SK-N-MC (cell line): ENCODE data around the gene GCLM.

ENCODE experiments used
- DNase-seq: peaks from one replicate; pipeline ENCODE4 v3.0.0-alpha.2; 2011; ENCODE audit warnings: low read depth, low spot score
- H3K27ac ChIP-seq: fragments of 200-600 bp; sonication (generic); 2 replicates; pipeline ENCODE4 v1.5.1; 2016; ENCODE audit warnings: mixed run types
- H3K36me3 ChIP-seq: fragments of 200-600 bp; sonication (generic); 2 replicates; pipeline ENCODE4 v1.6.1; 2017; ENCODE audit warnings: antibody characterized with exemption, low read length, mixed read lengths; ENCODE audit not compliant: insufficient read depth
- H3K4me3 ChIP-seq: fragments of 200-600 bp; sonication (generic); 2 replicates; pipeline ENCODE4 v1.5.1; 2016
- H3K9ac ChIP-seq: fragments of 200-600 bp; sonication (generic); 2 replicates; pipeline ENCODE4 v1.8.0; 2017; ENCODE audit warnings: mixed run types, mixed read lengths; ENCODE audit not compliant: insufficient read length
- H3K9me3 ChIP-seq: fragments of 200-600 bp; sonication (generic); 2 replicates; pipeline ENCODE4 v1.6.1; 2017; ENCODE audit warnings: low read depth, mild to moderate bottlenecking, antibody characterized with exemption, low read length, moderate library complexity, mixed read lengths
- EZH2 ChIP-seq: fragments of 200-600 bp; sonication (generic); IDR thresholded peaks from one replicate; pipeline ENCODE4 v1.6.1; 2017; ENCODE audit warnings: antibody characterized with exemption
- FOXP2 ChIP-seq: optimal IDR thresholded peaks from 2 replicates; pipeline ENCODE3; 2011; ENCODE audit warnings: mild to moderate bottlenecking, moderate library complexity; ENCODE audit not compliant: insufficient read depth; ENCODE audit errors: extremely low read length, control extremely low read depth
- POLR2AphosphoS5 ChIP-seq: IDR thresholded peaks from 2 replicates; pipeline ENCODE4 v1.6.1; 2012; ENCODE audit warnings: mild to moderate bottlenecking, low read depth, low read length, borderline replicate concordance

The GCLM gene

DNA sequence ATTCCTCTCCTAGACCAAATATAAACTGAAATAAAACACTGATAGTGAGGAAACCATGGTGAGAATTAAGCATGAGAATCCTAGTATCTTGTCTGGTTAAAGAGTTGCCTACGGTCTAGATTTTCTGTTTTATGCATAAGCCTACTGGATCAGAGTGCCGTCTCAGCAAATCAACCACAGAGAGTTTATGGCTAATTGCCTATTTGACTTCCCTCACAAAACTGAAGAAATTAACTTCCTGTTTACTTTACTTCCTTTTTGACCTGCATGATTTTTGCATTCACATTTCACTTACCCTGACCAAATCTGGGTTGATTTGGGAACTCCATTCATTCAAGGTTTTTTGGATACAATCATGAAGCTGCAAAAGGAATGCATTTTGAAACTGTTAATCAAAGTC, 5.0 kb downstream of the GCLM start:
- peak; percentile 78 for DNase-seq
- TF ChIP-seq POLR2AphosphoS5 (peak; percentile 53; the same call in 1 of the 2 replicates), FOXP2 (peak; percentile 28), EZH2 (no peak)
- Histone ChIP-seq H3K9ac (peak overlapping the region; percentile 40), H3K36me3 (peaks cover 8% of the 10 kb centered on the region), H3K27ac (peak overlapping the region; percentile 92), H3K4me3 (peak overlapping the region; percentile 67), H3K9me3 (no peaks in the 10 kb centered on the region)

DNA sequence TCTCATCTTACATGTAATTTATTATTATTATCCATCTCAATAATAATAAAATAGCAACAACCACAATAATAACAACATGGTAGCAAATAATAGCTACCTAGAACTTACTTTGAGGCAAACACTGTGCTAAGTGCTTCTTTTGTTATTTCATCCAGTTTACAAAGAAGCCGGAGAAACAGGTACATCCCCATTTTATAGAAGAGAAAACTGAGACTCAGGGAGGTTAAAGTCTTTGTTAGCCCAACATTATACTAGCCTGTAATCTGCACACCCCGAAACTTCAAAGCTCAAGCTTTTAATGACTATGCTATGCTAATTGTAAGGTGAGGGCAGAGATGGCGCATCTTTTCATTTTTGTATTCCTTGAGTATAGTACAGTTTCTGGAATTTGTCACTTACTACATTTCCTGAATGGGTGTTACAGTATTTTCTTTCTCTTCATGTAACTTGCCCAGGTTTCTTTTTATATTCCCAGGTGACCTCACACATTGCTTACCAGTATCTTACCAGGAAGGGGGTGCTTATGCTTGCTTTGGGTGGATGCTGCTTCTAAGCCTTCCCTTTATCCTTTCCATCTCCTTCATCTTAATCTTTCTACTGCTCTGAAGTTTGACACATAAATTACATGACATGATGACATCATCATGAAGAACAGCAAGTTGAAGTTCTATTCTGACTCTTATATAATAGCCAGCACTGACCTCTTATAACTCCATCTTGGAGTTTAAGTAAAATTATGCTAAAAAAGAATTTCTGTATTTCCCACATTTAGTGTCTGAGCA, 8.3 kb downstream of the GCLM start:
- H3K4me3 ChIP-seq: no peak overlapping the region
- TF ChIP-seq FOXP2 (no peak), POLR2AphosphoS5 (no peak), EZH2 (no peak)
- no peak overlapping the region for H3K27ac ChIP-seq
- no peak for DNase-seq
- H3K36me3 ChIP-seq: peaks cover 23% of the 10 kb centered on the region
- no peaks in the 10 kb centered on the region for H3K9me3 ChIP-seq
- H3K9ac ChIP-seq: no peak overlapping the region

DNA sequence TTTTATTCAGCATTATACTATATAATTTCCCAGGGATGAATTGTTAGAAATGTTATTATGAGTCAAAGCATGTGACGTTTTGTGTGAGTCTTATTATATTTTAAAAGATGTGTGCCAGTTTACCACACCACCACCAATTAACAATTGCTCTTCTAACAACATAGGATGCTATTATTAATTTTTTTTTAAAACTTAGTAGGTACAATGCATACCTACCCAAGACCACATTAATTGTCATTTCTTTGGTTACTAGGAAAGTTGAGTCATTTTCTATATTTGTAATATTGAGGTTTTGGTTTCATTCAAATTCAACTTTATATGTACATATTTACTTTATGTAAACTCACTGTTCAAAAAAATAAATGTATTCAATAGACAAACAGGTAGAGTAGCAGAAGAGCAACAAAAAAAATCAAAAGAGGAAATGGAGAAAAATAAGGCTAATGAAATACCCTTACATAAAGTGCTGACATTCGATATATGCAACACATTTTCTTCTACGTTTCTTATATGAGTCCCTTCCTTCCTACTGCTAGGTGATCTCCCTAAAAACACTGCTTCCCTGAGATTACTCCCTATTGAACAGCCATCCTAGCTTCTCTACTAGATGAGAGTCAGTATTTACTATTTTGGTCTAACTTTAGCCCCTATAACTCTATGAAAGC, 9.6 kb downstream of the GCLM start:
- TF ChIP-seq EZH2 (no peak), POLR2AphosphoS5 (no peak), FOXP2 (no peak)
- DNase-seq: no peak
- no peak overlapping the region for H3K4me3 ChIP-seq
- no peak overlapping the region for H3K9ac ChIP-seq
- H3K9me3 ChIP-seq: no peaks in the 10 kb centered on the region
- peaks cover 23% of the 10 kb centered on the region for H3K36me3 ChIP-seq
- H3K27ac ChIP-seq: no peak overlapping the region

DNA sequence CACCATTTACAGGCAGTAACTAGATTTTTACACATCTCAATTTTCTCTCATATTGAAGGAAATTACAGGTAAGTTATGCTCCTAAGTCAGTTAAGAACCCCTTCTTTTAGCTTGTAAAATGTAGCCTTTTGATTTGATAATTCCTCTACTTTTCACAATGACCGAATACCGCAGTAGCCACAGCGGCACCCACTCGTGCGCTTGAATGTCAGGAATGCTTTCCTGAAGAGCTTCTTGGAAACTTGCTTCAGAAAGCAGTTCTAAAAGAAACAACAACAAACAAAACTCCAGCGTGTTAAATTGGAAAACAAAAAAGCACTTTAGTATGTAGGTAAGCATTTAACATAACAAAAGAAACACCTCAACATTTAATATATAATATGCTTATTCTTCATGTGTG, 20.3 kb downstream of the GCLM start:
- TF ChIP-seq POLR2AphosphoS5: no peak
- no peak overlapping the region for H3K27ac ChIP-seq
- DNase-seq: no peak
- no peak overlapping the region for H3K9ac ChIP-seq
- H3K36me3 ChIP-seq: peaks cover 11% of the 10 kb centered on the region
- H3K9me3 ChIP-seq: no peaks in the 10 kb centered on the region
- H3K4me3 ChIP-seq: no peak overlapping the region

DNA sequence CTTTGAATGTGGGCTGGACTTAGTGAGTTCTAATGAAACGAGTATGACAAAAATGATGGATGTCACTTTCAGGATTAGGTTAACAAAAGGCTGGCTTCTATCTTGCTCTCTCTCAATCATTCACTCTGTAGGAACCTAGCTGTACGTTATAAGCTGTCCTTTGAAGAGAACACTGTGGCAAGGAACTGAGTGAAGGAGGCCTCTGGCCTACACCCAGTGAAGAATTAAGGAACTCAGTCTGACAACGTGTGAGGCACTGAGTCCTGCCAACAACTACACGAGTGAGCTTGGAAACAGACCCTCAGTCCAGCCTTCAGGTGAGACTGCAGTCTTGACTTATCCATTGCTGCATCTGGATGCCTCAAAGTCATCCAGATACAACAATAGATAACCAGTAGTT, 27.0 kb downstream of the GCLM start:
- Histone ChIP-seq H3K9me3 (no peaks in the 10 kb centered on the region), H3K36me3 (peaks cover 8% of the 10 kb centered on the region), H3K27ac (no peak overlapping the region), H3K9ac (no peak overlapping the region), H3K4me3 (no peak overlapping the region)
- no peak for TF ChIP-seq EZH2
- no peak for TF ChIP-seq FOXP2
- no peak for TF ChIP-seq POLR2AphosphoS5
- no peak for DNase-seq

DNA sequence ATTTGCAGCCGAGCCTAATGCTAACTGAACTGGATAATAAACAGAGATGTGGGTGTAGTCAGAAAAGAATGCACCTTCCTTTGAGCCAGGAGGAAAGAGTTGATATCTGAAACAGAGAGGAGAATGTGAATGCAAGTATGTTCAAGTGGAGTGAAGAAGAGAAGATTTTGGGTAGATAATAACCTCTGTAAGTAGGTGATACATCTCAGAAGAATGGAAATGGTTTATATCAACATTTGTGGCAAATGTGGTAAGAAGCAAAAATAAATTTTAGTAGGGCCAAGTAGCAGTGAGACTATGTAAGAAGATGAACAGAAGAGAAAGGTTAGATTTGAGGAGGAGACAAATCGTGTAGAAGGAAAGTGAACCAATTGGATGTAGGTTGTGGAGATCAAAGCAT, 28.5 kb downstream of the GCLM start:
- no peaks in the 10 kb centered on the region for H3K9me3 ChIP-seq
- no peak overlapping the region for H3K9ac ChIP-seq
- peaks cover 23% of the 10 kb centered on the region for H3K36me3 ChIP-seq
- TF ChIP-seq FOXP2: no peak
- no peak for TF ChIP-seq POLR2AphosphoS5
- TF ChIP-seq EZH2: no peak
- no peak overlapping the region for H3K27ac ChIP-seq
- DNase-seq: no peak
- no peak overlapping the region for H3K4me3 ChIP-seq

DNA sequence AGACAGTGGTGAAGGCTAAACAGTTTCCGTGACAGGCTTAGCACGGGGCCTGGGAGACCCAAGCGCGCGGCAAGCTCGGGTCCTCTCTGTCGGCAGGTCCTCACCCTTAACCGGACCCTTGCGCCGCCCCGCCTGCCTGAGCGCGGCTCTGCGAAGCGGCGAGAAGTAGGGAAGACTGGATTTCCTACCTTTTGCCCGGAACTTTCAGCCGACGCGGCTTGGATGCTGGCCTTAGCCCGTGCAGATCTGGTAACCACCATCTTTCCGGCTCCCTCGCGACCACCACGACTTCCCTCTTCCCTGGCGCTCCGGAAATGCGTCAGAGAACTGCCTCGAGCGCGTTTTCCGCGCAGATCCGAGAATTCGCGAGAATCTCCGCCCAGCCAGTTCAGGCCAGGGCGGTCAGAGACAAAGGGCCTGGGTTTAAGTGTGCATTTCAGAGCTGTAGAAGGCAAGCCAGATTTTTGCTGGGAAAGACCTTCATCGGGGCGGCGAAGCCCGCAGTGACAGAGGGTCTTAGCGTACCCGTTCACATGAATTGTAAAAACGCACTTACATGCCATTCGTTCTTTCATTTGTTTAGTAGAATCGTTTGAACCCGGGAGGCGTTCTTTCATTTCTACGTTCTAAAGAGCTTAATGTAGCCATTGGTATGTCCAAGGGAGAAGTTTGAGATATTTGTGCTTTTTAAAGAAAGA, 30.2 kb downstream of the GCLM start, which contains the start of gene DNTTIP2:
DNTTIP2 (minus strand) TSS at position 318 of the 698 bp plus-strand sequence; CDS start at position 260, 58 bp downstream.
- TF ChIP-seq FOXP2: peak; percentile 71
- TF ChIP-seq EZH2: no peak
- TF ChIP-seq POLR2AphosphoS5: peak; percentile 99
- no peaks in the 10 kb centered on the region for H3K9me3 ChIP-seq

DNA sequence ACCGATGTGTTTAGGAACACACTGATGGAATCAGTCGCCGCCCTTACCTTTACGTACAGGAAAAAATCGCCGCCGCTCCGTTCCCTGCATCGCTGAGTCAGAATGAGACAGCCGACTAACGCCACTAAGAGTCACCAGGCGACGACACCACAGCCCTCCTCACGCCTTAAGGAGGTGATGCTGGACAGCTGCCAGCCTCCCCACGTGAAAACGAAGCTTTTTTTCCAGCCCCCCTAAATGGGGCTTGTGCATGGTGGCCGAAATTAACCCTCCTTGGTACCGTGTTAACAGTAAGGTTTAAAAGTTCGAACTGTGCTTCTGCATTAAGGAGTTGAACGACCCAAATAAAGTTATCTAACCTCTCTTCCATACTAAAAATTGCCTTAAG, 30.7 kb downstream of the GCLM start:
- Histone ChIP-seq H3K9me3 (no peaks in the 10 kb centered on the region), H3K27ac (peak overlapping the region; percentile 56; the same call in 1 of the 2 replicates), H3K9ac (peak overlapping the region; percentile 96), H3K36me3 (peaks cover 45% of the 10 kb centered on the region), H3K4me3 (peak overlapping the region; percentile 94)
- no peak for TF ChIP-seq POLR2AphosphoS5
- no peak for TF ChIP-seq EZH2
- TF ChIP-seq FOXP2: no peak
- no peak for DNase-seq

More for the DNA sequence above, 30.2 kb downstream of the GCLM start, which contains the start of gene DNTTIP2:
- Histone ChIP-seq H3K36me3 (peaks cover 39% of the 10 kb centered on the region), H3K9ac (peak within 1 kb of the TSS; percentile 96), H3K27ac (peak within 1 kb of the TSS; percentile 87), H3K4me3 (peak within 1 kb of the TSS; percentile 94)
- DNase-seq: peak; percentile 48
